ENCODE data around the gene COG5. TPM values are rescaled to one million over a fixed set of nuclear protein-coding genes. Genes with fewer than 3 reads are reported as not detected.

The COG5 gene
- total and polyA plus RNA-seq, 2 of the 4 experiments (the other 2 are of a cell fraction) = 18.5 to 27.4 TPM

GRCh38 chr7:107274506-107274905, 289.2 kb downstream of the COG5 start:
- H3K9me3 ChIP-seq (ENCODE audit: control insufficient read depth, insufficient read depth, low read length) = no peaks in the 10 kb centered on the region
- no peak overlapping the region for H3K23ac ChIP-seq (ENCODE audit: low read depth, low read length)
- H3K36me3 ChIP-seq (ENCODE audit: control insufficient read depth, insufficient read depth, low read length) = 0 out of 2 replicates have a peak, but pooled peaks cover 2% of the 10 kb centered on the region
- H2BK120ac ChIP-seq (ENCODE audit: low read depth, low read length) = no peak overlapping the region
- H3K56ac ChIP-seq (ENCODE audit: extremely low read depth, insufficient read depth, low read length) = no peak overlapping the region
- H3K14ac ChIP-seq (replicated peaks; ENCODE audit: low read depth, low read length) = no peak overlapping the region
- H3K4me3 ChIP-seq (ENCODE audit: insufficient read depth, low read depth, low read length) = no peak overlapping the region
- WGBS, 2 experiments (ENCODE audit: extremely low coverage in 2 of 2, insufficient read length in 1 of 2) = 100% methylated on average over 3 of the region's 5 CpGs; no CpG with 5 or more reads in 1 of the 2 experiments
- dilution Hi-C loops (cut with HindIII; ENCODE audit: low sequenced_read_pairs, unreplicated experiment) = no loop called here
- H4K20me1 ChIP-seq (ENCODE audit: insufficient read depth, low read length) = peaks cover 3% of the 10 kb centered on the region; the same call in 1 of the 2 replicates
- H2AK9ac ChIP-seq (replicated peaks; ENCODE audit: low read depth, low read length, poor library complexity) = no peak overlapping the region
- POLR2A ChIA-PET (ENCODE audit: unreplicated experiment) = no interaction called here
- no peak overlapping the region for H2AFZ ChIP-seq (replicated peaks; ENCODE audit: low read length, poor library complexity)
- H3K9ac ChIP-seq (ENCODE audit: low read depth, low read length) = no peak overlapping the region
- CTCF ChIA-PET = interaction anchor here (1.1 kb wide), 1 partner anchor 12 kb away, joined by 3 read pairs; no protein-coding TSS in a partner anchor
- no peak overlapping the region for H3K4ac ChIP-seq (ENCODE audit: low read depth, low read length)
- peaks cover 2% of the 10 kb centered on the region; the same call in 1 of the 2 replicates for H3K4me1 ChIP-seq (ENCODE audit: control insufficient read depth, insufficient read depth, low read length)
- no peak overlapping the region for H4K91ac ChIP-seq (ENCODE audit: insufficient read depth, low read depth, low read length)
- in situ Hi-C loops (cut with MboI; ENCODE audit: low sequenced_read_pairs) = no loop called here
- no peak overlapping the region for H3K18ac ChIP-seq (ENCODE audit: low read depth, low read length)
- no peak overlapping the region for H4K8ac ChIP-seq (ENCODE audit: low read depth in 2 of 2, low read length in 2 of 2)
- no peak overlapping the region for H2BK15ac ChIP-seq (ENCODE audit: low read depth, low read length)
- no peak for TF ChIP-seq SMC3 (IDR thresholded peaks at IDR 0.05; ENCODE audit: low read depth, low read length)
- no peak for TF ChIP-seq CEBPB (IDR thresholded peaks at IDR 0.05; ENCODE audit: low read depth, low read length)
- no peak for TF ChIP-seq RAD21 (IDR thresholded peaks at IDR 0.05; ENCODE audit: low read length)
- TF ChIP-seq FOS (IDR thresholded peaks at IDR 0.05; ENCODE audit: low read depth, low read length) = no peak
- TF ChIP-seq, protein P1, sequence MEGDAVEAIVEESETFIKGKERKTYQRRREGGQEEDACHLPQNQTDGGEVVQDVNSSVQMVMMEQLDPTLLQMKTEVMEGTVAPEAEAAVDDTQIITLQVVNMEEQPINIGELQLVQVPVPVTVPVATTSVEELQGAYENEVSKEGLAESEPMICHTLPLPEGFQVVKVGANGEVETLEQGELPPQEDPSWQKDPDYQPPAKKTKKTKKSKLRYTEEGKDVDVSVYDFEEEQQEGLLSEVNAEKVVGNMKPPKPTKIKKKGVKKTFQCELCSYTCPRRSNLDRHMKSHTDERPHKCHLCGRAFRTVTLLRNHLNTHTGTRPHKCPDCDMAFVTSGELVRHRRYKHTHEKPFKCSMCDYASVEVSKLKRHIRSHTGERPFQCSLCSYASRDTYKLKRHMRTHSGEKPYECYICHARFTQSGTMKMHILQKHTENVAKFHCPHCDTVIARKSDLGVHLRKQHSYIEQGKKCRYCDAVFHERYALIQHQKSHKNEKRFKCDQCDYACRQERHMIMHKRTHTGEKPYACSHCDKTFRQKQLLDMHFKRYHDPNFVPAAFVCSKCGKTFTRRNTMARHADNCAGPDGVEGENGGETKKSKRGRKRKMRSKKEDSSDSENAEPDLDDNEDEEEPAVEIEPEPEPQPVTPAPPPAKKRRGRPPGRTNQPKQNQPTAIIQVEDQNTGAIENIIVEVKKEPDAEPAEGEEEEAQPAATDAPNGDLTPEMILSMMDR (conservative IDR thresholded peaks at IDR 0.05; ENCODE audit: low read depth, low read length) = no peak
- no peak for TF ChIP-seq BHLHE40 (IDR thresholded peaks at IDR 0.05; ENCODE audit: low read depth, low read length)
- TF ChIP-seq RCOR1 (IDR thresholded peaks at IDR 0.05; ENCODE audit: insufficient replicate concordance, low read length) = no peak
- TF ChIP-seq, protein P2, sequence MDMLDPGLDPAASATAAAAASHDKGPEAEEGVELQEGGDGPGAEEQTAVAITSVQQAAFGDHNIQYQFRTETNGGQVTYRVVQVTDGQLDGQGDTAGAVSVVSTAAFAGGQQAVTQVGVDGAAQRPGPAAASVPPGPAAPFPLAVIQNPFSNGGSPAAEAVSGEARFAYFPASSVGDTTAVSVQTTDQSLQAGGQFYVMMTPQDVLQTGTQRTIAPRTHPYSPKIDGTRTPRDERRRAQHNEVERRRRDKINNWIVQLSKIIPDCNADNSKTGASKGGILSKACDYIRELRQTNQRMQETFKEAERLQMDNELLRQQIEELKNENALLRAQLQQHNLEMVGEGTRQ (IDR thresholded peaks at IDR 0.05; ENCODE audit: low read depth, low read length) = no peak
- TF ChIP-seq RFX5 (IDR thresholded peaks at IDR 0.05; ENCODE audit: low read depth, low read length) = no peak
- TF ChIP-seq, protein P3, sequence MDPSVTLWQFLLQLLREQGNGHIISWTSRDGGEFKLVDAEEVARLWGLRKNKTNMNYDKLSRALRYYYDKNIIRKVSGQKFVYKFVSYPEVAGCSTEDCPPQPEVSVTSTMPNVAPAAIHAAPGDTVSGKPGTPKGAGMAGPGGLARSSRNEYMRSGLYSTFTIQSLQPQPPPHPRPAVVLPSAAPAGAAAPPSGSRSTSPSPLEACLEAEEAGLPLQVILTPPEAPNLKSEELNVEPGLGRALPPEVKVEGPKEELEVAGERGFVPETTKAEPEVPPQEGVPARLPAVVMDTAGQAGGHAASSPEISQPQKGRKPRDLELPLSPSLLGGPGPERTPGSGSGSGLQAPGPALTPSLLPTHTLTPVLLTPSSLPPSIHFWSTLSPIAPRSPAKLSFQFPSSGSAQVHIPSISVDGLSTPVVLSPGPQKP (IDR thresholded peaks at IDR 0.05; ENCODE audit: borderline replicate concordance, low read depth, low read length) = no peak
- TF ChIP-seq MAZ (IDR thresholded peaks at IDR 0.05; ENCODE audit: borderline replicate concordance, low read depth, low read length) = no peak
- intact Hi-C loops (cut with micrococcal nuclease) = no loop called here
- H3K27me3 ChIP-seq (ENCODE audit: control insufficient read depth, insufficient read depth, low read length) = no peaks in the 10 kb centered on the region
- no peak overlapping the region for H3K4me2 ChIP-seq (ENCODE audit: low read depth, low read length)
- DNase-seq = no peak
- no peak overlapping the region for H2BK20ac ChIP-seq (ENCODE audit: low read depth, low read length)
- H3K9me1 ChIP-seq (ENCODE audit: insufficient read depth, low read length) = peaks cover 3% of the 10 kb centered on the region; the same call in 1 of the 2 replicates
- BruUV-seq (replicated peaks) = no TSS peak
- H3K27ac ChIP-seq (ENCODE audit: insufficient read depth, low read length) = no peak overlapping the region
- ATAC-seq (ENCODE audit: low read depth) = no peak
- H2BK5ac ChIP-seq (ENCODE audit: low read depth, low read length, poor library complexity, severe bottlenecking) = no peak overlapping the region
- no peak overlapping the region for H2AK5ac ChIP-seq (ENCODE audit: low read depth, low read length)
- H3K79me1 ChIP-seq (ENCODE audit: low read depth in 1 of 2, low read length in 2 of 2) = 0 out of 4 replicates have a peak, but pooled peaks cover 0 to 3% of the 10 kb centered on the region in 2 experiments
- no peak overlapping the region for H4K5ac ChIP-seq (ENCODE audit: low read depth, low read length)

All from IMR-90 (cell line).